ENCODE measurements around the gene GALNT18.

GRCh38 chr11:11281626-11282025 lies 340.2 kb downstream of the GALNT18 start:
- TF ChIP-seq CTCF (IDR thresholded peaks at IDR 0.05; ENCODE audit: insufficient read depth, low read length) = no peak
- no peak for TF ChIP-seq REST (IDR thresholded peaks at IDR 0.05; ENCODE audit: insufficient replicate concordance, low read depth)
- TF ChIP-seq POLR2AphosphoS5 (IDR thresholded peaks at IDR 0.05; ENCODE audit: low read depth) = no peak
